K562 (cell line): ENCODE results near the gene CYP21A2. TPM values are rescaled to one million over a fixed set of nuclear protein-coding genes. Genes with fewer than 3 reads are reported as not detected.
A peak's percentile ranks its signal among the peaks of the same experiment; 100 is the strongest.

Experiments used
- CBX5 ChIP-seq: IDR thresholded peaks from 2 replicates; pipeline ENCODE4 v1.6.1; 2014; ENCODE audit warnings: low read depth, borderline replicate concordance
- CHCHD3 ChIP-seq: fragments of 250-450 bp; sonication (Bioruptor Pico); IDR thresholded peaks from 2 replicates; pipeline ENCODE4 v2.1.2; 2022; ENCODE audit warnings: mild to moderate bottlenecking
- CUX1 ChIP-seq: fragments of 200-800 bp; sonication (Bioruptor generic); IDR thresholded peaks from 2 replicates; pipeline ENCODE4 v1.6.1; 2016; ENCODE audit warnings: missing genetic modification characterization, missing compliant biosample characterization
- FOXO4 ChIP-seq: fragments of 450-650 bp; formaldehyde crosslinking; IDR thresholded peaks from 2 replicates; pipeline ENCODE4 v1.4.0; 2020; ENCODE audit warnings: mild to moderate bottlenecking, moderate library complexity
- FOXP4 ChIP-seq: sonication (generic); formaldehyde crosslinking; IDR thresholded peaks from 2 replicates; pipeline ENCODE4 v1.8.0; 2022; ENCODE audit warnings: mild to moderate bottlenecking, missing genetic modification reagents, borderline replicate concordance
- GATA2 ChIP-seq: sonication (generic); formaldehyde crosslinking; IDR thresholded peaks from 2 replicates; pipeline ENCODE4 v1.4.0; 2020; ENCODE audit warnings: mild to moderate bottlenecking, missing genetic modification reagents
- HDAC2 ChIP-seq: fragments of 450-650 bp; IDR thresholded peaks from 2 replicates; pipeline ENCODE4 v1.6.1; 2016; ENCODE audit warnings: mild to moderate bottlenecking
- HNRNPK ChIP-seq: fragments of 200-400 bp; formaldehyde crosslinking; IDR thresholded peaks from one replicate; pipeline ENCODE4 v1.6.1; 2018; ENCODE audit warnings: mild to moderate bottlenecking, low read depth, low read length; ENCODE audit not compliant: poor library complexity, severe bottlenecking
- NEUROD1 ChIP-seq: fragments of 150-350 bp; IDR thresholded peaks from 2 replicates; pipeline ENCODE4 v1.6.1; 2014; ENCODE audit warnings: borderline replicate concordance, low read length, low read depth; ENCODE audit not compliant: partially characterized antibody
- PKNOX1 ChIP-seq: fragments of 450-650 bp; IDR thresholded peaks from 2 replicates; pipeline ENCODE4 v1.6.1; 2016
- SREBF2 ChIP-seq: sonication (generic); formaldehyde crosslinking; IDR thresholded peaks from 2 replicates; pipeline ENCODE4 v1.4.0; 2020; ENCODE audit warnings: mild to moderate bottlenecking, missing genetic modification reagents
- SRSF9 ChIP-seq: fragments of 200-400 bp; formaldehyde crosslinking; IDR thresholded peaks from 2 replicates; pipeline ENCODE4 v1.6.1; 2017; ENCODE audit warnings: low read depth, low read length, borderline replicate concordance
- TAF7 ChIP-seq: fragments of 450-650 bp; IDR thresholded peaks from 2 replicates; pipeline ENCODE4 v1.6.1; 2016; ENCODE audit warnings: missing genetic modification characterization, missing compliant biosample characterization
- XRCC4 ChIP-seq: IDR thresholded peaks from one replicate; pipeline ENCODE4 v1.6.1; 2011; ENCODE audit not compliant: insufficient read depth, insufficient read length; ENCODE audit errors: extremely low read depth
- ZBTB33 ChIP-seq: sonication (generic); formaldehyde crosslinking; IDR thresholded peaks from 2 replicates; pipeline ENCODE4 v1.8.1; 2023; ENCODE audit warnings: mild to moderate bottlenecking, missing genetic modification reagents
- ZNF830 ChIP-seq: fragments of 250-450 bp; sonication (Bioruptor Pico); IDR thresholded peaks from 2 replicates; pipeline ENCODE4 v1.5.0; 2021; ENCODE audit warnings: mild to moderate bottlenecking
- polyA plus RNA-seq, 8 experiments: library from polyadenylated mRNA; depleted of rRNA in 4 of 8; stranded (reverse) in 5 of 8; unstranded in 3 of 8; fragments of >200 nt; fragmentation: Nextera tagmentation in 2 of 8; fragmentation: Illumina TruSeq in 1 of 8; extraction: Ambion mirVana in 2 of 8; extraction: Trizol in 1 of 8; gene quantifications; 2 replicates each; pipeline versions ENCODE4 v1.2.1 to v1.2.3, GENCODE V29; 2011 to 2014; ENCODE audit warnings: inconsistent platforms in 1 of 8, missing spikeins in 1 of 8
- total RNA-seq, 7 experiments: library from RNA; depleted of rRNA in 6 of 7; stranded (reverse); fragments of >200 nt in 6 of 7; fragmentation: Illumina TruSeq in 2 of 7; extraction: Trizol in 2 of 7; gene quantifications; 2 replicates each; pipeline versions ENCODE4 v1.2.1 to v1.2.3, GENCODE V29; 2011 to 2021; ENCODE audit warnings: low replicate concordance in 1 of 7

CYP21A2 gene
- total and polyA plus RNA-seq, 9 of the 15 experiments (the other 6 are each of a cell fraction or from before 2014, with no cell fraction given), result 0.03 to 1.4 (median 0.19) TPM

- TF ChIP-seq FOXP4 (CRISPR knock-in tag), result 0 out of 2 replicates have a peak, but pooled peaks have one; percentile 30
- no peak for TF ChIP-seq HNRNPK
- peak; percentile 26; the same call in 1 of the 2 replicates for TF ChIP-seq FOXO4
- TF ChIP-seq GATA2 (CRISPR knock-in tag), result no peak; the same call in 1 of the 2 replicates
- no peak for TF ChIP-seq CUX1 (CRISPR knock-in tag)
- no peak for TF ChIP-seq CBX5
- no peak for TF ChIP-seq SRSF9
- TF ChIP-seq HDAC2, result peak; percentile 47; the same call in 1 of the 2 replicates
- TF ChIP-seq SREBF2 (CRISPR knock-in tag), result no peak
- no peak for TF ChIP-seq ZNF830 (CRISPR knock-in tag)
- TF ChIP-seq ZBTB33 (CRISPR knock-in tag), result no peak
- TF ChIP-seq NEUROD1, result peak; percentile 55
- peak; percentile 70 for TF ChIP-seq PKNOX1
- no peak for TF ChIP-seq XRCC4
- TF ChIP-seq TAF7 (tag), result peak; percentile 29; the same call in 1 of the 2 replicates
- TF ChIP-seq CHCHD3 (CRISPR knock-in tag), result no peak
Measured at GRCh38 chr6:32045811-32046449, 7.7 kb downstream of the CYP21A2 start (continued).
